Activated CD4-positive, alpha-beta T cell treated with anti-CD3 and anti-CD28 coated beads, Interleukin-2, amount 10 ng/mL, durations not matched to agents 7 days and 5 days (primary cell): ENCODE data around the gene NR1H4. TPM values are rescaled to one million over a fixed set of nuclear protein-coding genes. Genes with fewer than 3 reads are reported as not detected.

Experiments
- CTCF ChIA-PET: fragments of 350-600 bp; sonication (Branson Sonifier 250); formaldehyde crosslinking; loops from one replicate; lab custom pipeline; 2021; ENCODE audit warnings: antibody characterized with exemption; lab: Charles Lee
- POLR2A ChIA-PET: fragments of 350-600 bp; sonication (Branson Sonifier 250); formaldehyde crosslinking; loops from one replicate; lab custom pipeline; 2021; ENCODE audit warnings: antibody characterized with exemption; lab: Charles Lee
- DNase-seq: peaks from one replicate; pipeline ENCODE4 v3.0.0-alpha.2; 2020
- H3K27ac Mint-ChIP-seq: one replicate; pipeline ENCODE4 v1.8.0; 2021; ENCODE audit warnings: mild to moderate bottlenecking, moderate library complexity, mixed read lengths
- H3K27me3 Mint-ChIP-seq: one replicate; pipeline ENCODE4 v1.8.0; 2021; ENCODE audit warnings: mixed read lengths
- H3K36me3 Mint-ChIP-seq: one replicate; pipeline ENCODE4 v1.8.0; 2021; ENCODE audit warnings: low read depth, mixed read lengths
- H3K4me1 Mint-ChIP-seq: one replicate; pipeline ENCODE4 v1.8.0; 2021; ENCODE audit warnings: mixed read lengths
- H3K4me3 Mint-ChIP-seq: one replicate; pipeline ENCODE4 v1.8.0; 2021; ENCODE audit warnings: mild to moderate bottlenecking, moderate library complexity, mixed read lengths
- H3K9me3 Mint-ChIP-seq: one replicate; pipeline ENCODE4 v1.8.0; 2021; ENCODE audit warnings: mixed read lengths
- total RNA-seq, 2 experiments: library from RNA; stranded (reverse); gene quantifications; one replicate each; pipeline ENCODE4 v1.2.3, GENCODE V29; 2021

NR1H4 gene
- total RNA-seq, 2 experiments from 2014 or later = not detected

GRCh38 chr12:100448656-100449055, 25.0 kb upstream of the NR1H4 start:
- CTCF ChIA-PET = interaction anchor here (1.1 to 1.4 kb wide), 2 partner anchors 10 to 13 kb away, joined by 3 read pairs; no protein-coding TSS in a partner anchor

GRCh38 chr12:100450735-100451134, 22.9 kb upstream of the NR1H4 start:
- Mint-ChIP-seq H3K27me3 (peaks cover 9% of the 10 kb centered on the region), H3K9me3 (no peaks in the 10 kb centered on the region), H3K4me3 (no peak overlapping the region), H3K4me1 (no peaks in the 10 kb centered on the region), H3K36me3 (no peaks in the 10 kb centered on the region), H3K27ac (no peak overlapping the region)
- CTCF ChIA-PET = no interaction called here
- DNase-seq = no peak
- POLR2A ChIA-PET = no interaction called here

More at GRCh38 chr12:100448656-100449055, 25.0 kb upstream of the NR1H4 start:
- Mint-ChIP-seq H3K36me3 (no peaks in the 10 kb centered on the region), H3K9me3 (no peaks in the 10 kb centered on the region), H3K4me1 (no peaks in the 10 kb centered on the region), H3K4me3 (no peak overlapping the region), H3K27me3 (peaks cover 9% of the 10 kb centered on the region), H3K27ac (no peak overlapping the region)
- POLR2A ChIA-PET = no interaction called here
- DNase-seq = no peak

DNA sequence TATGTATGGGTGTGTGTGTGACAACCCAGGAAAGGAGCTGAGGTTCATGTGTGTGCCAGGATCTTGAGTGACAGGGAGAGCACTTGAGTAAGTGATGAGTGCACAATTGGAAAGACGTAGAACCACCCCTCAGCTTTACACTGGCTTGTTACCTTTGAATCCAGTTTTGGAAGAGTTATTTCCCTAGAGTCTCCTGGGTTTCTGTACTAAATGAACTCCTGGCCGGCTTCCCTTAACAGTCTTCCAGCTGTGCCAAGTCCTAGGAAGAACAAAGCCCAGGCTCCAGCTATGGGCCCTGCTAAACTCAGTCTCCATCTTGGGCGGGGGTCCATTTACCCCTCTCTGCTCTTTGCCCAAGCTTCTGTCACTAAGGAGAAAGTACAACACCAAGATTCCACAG, 19.7 kb upstream of the NR1H4 start:
- H3K4me3 Mint-ChIP-seq = no peak overlapping the region
- H3K36me3 Mint-ChIP-seq = no peaks in the 10 kb centered on the region
- no peaks in the 10 kb centered on the region for H3K4me1 Mint-ChIP-seq
- peaks cover 7% of the 10 kb centered on the region for H3K27me3 Mint-ChIP-seq
- POLR2A ChIA-PET = no interaction called here
- no peak for DNase-seq
- CTCF ChIA-PET = interaction anchor here (0.5 kb wide), 2 partner anchors 58 to 1744 kb away, joined by 3 read pairs; no protein-coding TSS in a partner anchor
- no peak overlapping the region for H3K27ac Mint-ChIP-seq
- no peaks in the 10 kb centered on the region for H3K9me3 Mint-ChIP-seq

DNA sequence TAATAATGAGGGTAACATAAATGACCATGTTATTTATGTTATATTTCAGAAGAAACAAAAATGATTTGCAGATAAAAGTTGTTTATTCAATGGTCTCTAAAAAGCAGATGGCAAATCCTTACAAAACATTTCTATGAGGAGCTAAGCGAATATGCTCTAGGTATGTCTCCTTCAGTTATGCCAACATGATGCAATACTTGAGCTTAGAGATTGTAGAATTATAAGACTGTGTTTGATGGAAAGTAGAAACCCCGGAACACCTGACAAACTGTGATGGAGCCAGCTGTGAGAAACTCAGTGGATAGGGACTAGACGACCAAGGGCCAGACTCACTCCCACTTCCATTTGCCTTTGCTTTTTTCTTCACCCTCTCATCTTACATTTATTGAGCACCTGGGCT, 17.8 kb upstream of the NR1H4 start:
- H3K9me3 Mint-ChIP-seq = no peaks in the 10 kb centered on the region
- H3K4me1 Mint-ChIP-seq = no peaks in the 10 kb centered on the region
- H3K36me3 Mint-ChIP-seq = no peaks in the 10 kb centered on the region
- no peaks in the 10 kb centered on the region for H3K27me3 Mint-ChIP-seq
- no peak overlapping the region for H3K4me3 Mint-ChIP-seq
- no peak overlapping the region for H3K27ac Mint-ChIP-seq
- ChIA-PET POLR2A (no interaction called here), CTCF (interaction anchor here (0.5 to 0.7 kb wide), 2 partner anchors 24 to 627 kb away, joined by 3 read pairs; no protein-coding TSS in a partner anchor)
- no peak for DNase-seq

DNA sequence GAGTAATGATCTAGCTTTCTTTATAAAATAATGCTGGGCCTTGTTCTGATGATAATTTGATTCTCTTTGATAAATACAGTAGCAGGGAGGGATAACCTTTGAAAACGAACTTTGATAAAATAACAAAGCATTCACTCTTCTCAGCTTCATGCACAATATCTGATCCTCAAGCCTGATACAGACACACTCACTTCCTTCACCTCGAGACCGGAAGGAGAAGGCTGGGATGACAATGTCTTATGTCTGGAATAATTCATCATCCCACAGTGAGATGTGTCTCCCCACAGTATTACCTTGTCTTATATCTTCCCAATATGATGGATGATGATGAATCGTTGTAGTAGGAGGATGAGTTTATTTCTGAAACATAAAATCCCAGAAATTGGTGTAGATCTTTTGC, 15.5 kb upstream of the NR1H4 start:
- DNase-seq = no peak
- CTCF ChIA-PET = interaction anchor here (1.1 kb wide), 1 partner anchor 10 kb away, joined by 3 read pairs; no protein-coding TSS in a partner anchor
- H3K27me3 Mint-ChIP-seq = no peaks in the 10 kb centered on the region
- H3K4me1 Mint-ChIP-seq = no peaks in the 10 kb centered on the region
- H3K9me3 Mint-ChIP-seq = no peaks in the 10 kb centered on the region
- no peak overlapping the region for H3K4me3 Mint-ChIP-seq
- POLR2A ChIA-PET = no interaction called here
- H3K36me3 Mint-ChIP-seq = no peaks in the 10 kb centered on the region
- H3K27ac Mint-ChIP-seq = no peak overlapping the region

- no peaks in the 10 kb centered on the region for H3K27me3 Mint-ChIP-seq
- ChIA-PET CTCF (no interaction called here), POLR2A (no interaction called here)
- no peaks in the 10 kb centered on the region for H3K4me1 Mint-ChIP-seq
- DNase-seq = no peak
- H3K27ac Mint-ChIP-seq = no peak overlapping the region
- no peaks in the 10 kb centered on the region for H3K36me3 Mint-ChIP-seq
- no peak overlapping the region for H3K4me3 Mint-ChIP-seq
- H3K9me3 Mint-ChIP-seq = no peaks in the 10 kb centered on the region
Observed at GRCh38 chr12:100460702-100461101, 13.0 kb upstream of the NR1H4 start.

DNA sequence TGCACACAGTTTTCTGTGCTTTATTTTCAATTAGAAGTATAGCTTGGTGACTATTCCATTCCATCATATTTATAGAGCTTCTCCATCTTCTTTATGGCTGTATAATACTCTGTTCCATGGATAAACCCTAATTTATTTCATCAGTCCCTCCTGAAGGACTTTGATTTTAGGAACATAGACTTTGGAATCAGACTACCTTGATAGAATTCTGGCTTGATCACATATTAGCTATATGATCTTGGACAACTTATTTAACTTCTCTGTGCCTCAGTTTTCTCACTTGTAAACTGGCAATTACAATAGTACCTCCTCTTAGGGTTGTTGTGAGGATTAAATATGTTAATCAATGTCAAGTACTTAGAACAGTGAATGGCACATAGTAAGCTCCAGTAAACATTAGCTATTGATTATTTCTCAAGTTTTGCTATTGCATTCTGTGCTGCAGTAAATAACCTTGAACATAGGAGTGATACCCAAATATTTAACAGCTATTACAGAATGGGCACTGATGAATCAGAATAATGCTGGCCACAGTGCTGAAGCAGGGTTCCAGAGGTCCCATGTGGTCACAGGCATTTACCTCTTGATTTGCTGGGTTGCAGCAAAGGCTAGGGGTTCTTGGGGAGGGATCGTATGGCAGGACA, 12.2 kb upstream of the NR1H4 start:
- H3K4me1 Mint-ChIP-seq = no peaks in the 10 kb centered on the region
- no peak for DNase-seq
- no peaks in the 10 kb centered on the region for H3K9me3 Mint-ChIP-seq
- no peaks in the 10 kb centered on the region for H3K27me3 Mint-ChIP-seq
- H3K36me3 Mint-ChIP-seq = no peaks in the 10 kb centered on the region
- POLR2A ChIA-PET = no interaction called here
- no peak overlapping the region for H3K27ac Mint-ChIP-seq
- no peak overlapping the region for H3K4me3 Mint-ChIP-seq
- CTCF ChIA-PET = interaction anchor here (0.7 kb wide), 2 partner anchors 30 to 58 kb away, joined by 3 to 4 read pairs; no protein-coding TSS in a partner anchor

DNA sequence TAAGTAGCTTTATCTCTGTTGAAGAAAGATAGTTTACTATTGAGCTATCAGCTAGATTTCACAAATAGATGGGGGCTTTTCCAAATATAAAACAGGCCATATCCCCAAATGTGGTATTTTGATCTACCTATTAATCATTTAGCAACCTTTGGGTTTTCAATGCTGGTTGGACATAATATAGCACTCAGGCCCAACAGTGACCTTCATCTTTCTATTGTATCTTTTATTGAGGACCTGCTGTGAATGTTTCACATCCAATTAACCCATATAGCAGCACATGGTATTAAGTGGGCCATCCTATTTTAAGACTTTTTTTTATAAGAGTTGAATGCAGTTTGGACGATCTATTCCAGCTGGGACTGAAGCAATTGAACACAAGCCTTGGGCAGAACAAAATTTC, 10.0 kb upstream of the NR1H4 start:
- no peak for DNase-seq
- no peaks in the 10 kb centered on the region for H3K27me3 Mint-ChIP-seq
- no peaks in the 10 kb centered on the region for H3K9me3 Mint-ChIP-seq
- ChIA-PET POLR2A (no interaction called here), CTCF (no interaction called here)
- no peak overlapping the region for H3K27ac Mint-ChIP-seq
- no peak overlapping the region for H3K4me3 Mint-ChIP-seq
- H3K4me1 Mint-ChIP-seq = no peaks in the 10 kb centered on the region
- H3K36me3 Mint-ChIP-seq = no peaks in the 10 kb centered on the region

- POLR2A ChIA-PET = no interaction called here
- DNase-seq = no peak
- H3K36me3 Mint-ChIP-seq = no peaks in the 10 kb centered on the region
- H3K4me3 Mint-ChIP-seq = no peak overlapping the region
- CTCF ChIA-PET = interaction anchor here (1.4 kb wide), 1 partner anchor 12 kb away, joined by 3 read pairs; no protein-coding TSS in a partner anchor
- H3K4me1 Mint-ChIP-seq = no peaks in the 10 kb centered on the region
- no peaks in the 10 kb centered on the region for H3K27me3 Mint-ChIP-seq
- no peaks in the 10 kb centered on the region for H3K9me3 Mint-ChIP-seq
- H3K27ac Mint-ChIP-seq = no peak overlapping the region
Observed at GRCh38 chr12:100464529-100464928, 9.1 kb upstream of the NR1H4 start.

DNA sequence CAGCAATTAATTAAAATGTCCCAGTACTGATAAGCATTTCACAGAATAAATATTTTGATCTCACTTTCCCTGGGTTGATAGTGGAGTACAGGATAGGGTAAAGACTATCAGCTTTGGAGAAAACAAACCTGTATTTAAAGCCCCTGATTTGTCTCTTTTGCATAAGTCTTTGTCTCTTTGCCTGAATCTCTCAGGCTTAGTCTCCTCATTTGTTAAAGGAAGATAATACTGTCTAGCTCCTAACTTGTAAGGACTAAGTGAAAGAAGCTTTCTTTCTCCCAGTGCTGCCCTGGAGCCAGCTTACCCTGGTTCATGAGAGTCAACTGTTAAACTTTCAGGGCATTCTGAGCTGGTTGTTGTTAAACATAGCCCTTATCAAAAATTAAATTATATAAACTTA, 5.5 kb upstream of the NR1H4 start:
- H3K4me1 Mint-ChIP-seq = no peaks in the 10 kb centered on the region
- peaks cover 3% of the 10 kb centered on the region for H3K27me3 Mint-ChIP-seq
- ChIA-PET POLR2A (no interaction called here), CTCF (no interaction called here)
- H3K4me3 Mint-ChIP-seq = no peak overlapping the region
- no peaks in the 10 kb centered on the region for H3K36me3 Mint-ChIP-seq
- H3K9me3 Mint-ChIP-seq = no peaks in the 10 kb centered on the region
- H3K27ac Mint-ChIP-seq = no peak overlapping the region
- DNase-seq = no peak

GRCh38 chr12:100472325-100472724, 1.3 kb upstream of the NR1H4 start:
- peaks cover 6% of the 10 kb centered on the region for H3K27me3 Mint-ChIP-seq
- POLR2A ChIA-PET = no interaction called here
- H3K27ac Mint-ChIP-seq = no peak overlapping the region
- H3K4me1 Mint-ChIP-seq = no peaks in the 10 kb centered on the region
- no peaks in the 10 kb centered on the region for H3K36me3 Mint-ChIP-seq
- no peak for DNase-seq
- H3K4me3 Mint-ChIP-seq = no peak overlapping the region
- H3K9me3 Mint-ChIP-seq = no peaks in the 10 kb centered on the region
- CTCF ChIA-PET = no interaction called here

DNA sequence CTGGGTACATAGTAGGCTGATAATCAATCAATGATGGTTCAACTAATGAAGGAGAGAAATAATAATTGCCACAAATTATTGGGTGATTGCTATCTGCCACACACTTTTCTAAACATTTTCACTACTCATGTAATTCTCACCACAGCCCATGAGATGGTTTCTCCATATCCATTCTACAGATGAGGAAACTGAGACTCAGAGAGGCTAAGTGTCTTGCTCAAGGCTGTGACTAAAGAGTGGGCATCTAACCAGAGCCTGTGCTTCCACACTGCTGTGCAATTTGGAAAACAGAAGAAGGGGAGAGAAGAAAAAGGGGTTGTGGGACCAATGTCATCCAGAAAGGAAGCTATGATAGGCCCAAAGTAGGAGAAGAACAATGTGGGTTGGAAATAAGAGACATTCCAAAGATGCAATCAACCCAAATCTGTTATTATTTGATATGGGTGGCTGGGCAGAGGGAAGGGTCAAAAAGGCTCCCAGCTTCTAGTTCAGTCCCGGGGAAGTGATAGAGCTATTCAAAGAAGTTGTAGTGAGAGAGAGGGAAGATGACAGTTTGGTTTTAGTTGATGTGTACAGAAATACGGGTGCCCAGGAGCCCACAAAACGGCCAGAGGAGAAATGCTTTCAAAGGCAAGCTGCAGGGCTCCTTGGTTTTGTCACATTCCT, 483 bp upstream of the NR1H4 start:
- ChIA-PET CTCF (no interaction called here), POLR2A (no interaction called here)
- Mint-ChIP-seq H3K36me3 (no peaks in the 10 kb centered on the region), H3K27me3 (peaks cover 6% of the 10 kb centered on the region), H3K27ac (no peak overlapping the region), H3K4me3 (no peak overlapping the region), H3K9me3 (no peaks in the 10 kb centered on the region), H3K4me1 (no peaks in the 10 kb centered on the region)
- DNase-seq = no peak

DNA sequence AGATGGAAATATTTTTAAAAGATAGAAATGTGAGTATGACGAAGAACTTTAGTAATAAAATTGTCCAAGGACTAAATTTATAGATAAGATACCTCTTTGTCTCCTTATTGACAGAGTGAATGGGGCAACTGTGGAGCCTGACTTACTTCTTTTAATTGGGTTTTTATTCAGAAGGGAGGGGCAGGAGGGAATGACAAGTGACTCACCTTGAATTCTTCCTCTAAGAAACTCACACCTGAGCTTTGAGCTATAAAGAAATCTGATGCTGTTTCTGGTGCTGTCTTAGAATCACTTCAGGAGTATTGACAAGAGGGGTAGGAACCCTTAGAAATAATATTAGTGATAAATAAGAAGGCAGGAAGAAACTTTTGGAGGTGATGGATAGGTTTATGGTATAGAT, 951 bp downstream of the NR1H4 start:
- H3K27me3 Mint-ChIP-seq = peaks cover 6% of the 10 kb centered on the region
- POLR2A ChIA-PET = no interaction called here
- H3K9me3 Mint-ChIP-seq = no peaks in the 10 kb centered on the region
- H3K27ac Mint-ChIP-seq = no peak overlapping the region
- no peak overlapping the region for H3K4me3 Mint-ChIP-seq
- H3K4me1 Mint-ChIP-seq = no peaks in the 10 kb centered on the region
- CTCF ChIA-PET = no interaction called here
- no peaks in the 10 kb centered on the region for H3K36me3 Mint-ChIP-seq
- no peak for DNase-seq
